Astrocyte of the spinal cord (primary cell): ENCODE data around the gene GNG12.

Experiments used
- DNase-seq: peaks from one replicate; pipeline ENCODE4 v3.0.0; 2011; ENCODE audit warnings: low read depth, low spot score
- H3K4me3 ChIP-seq: 2 replicates; pipeline ENCODE4 v1.5.1; 2011; ENCODE audit warnings: low read depth, mild to moderate bottlenecking, low read length, moderate library complexity
- CTCF ChIP-seq: IDR thresholded peaks from 2 replicates; pipeline ENCODE4 v1.5.1; 2012; ENCODE audit warnings: low read depth, mild to moderate bottlenecking, low read length, inconsistent platforms
- in situ Hi-C: cut with HindIII; loops from 2 replicates; pipeline ENCODE4 v1.10.0; 2017; ENCODE audit warnings: low sequenced_read_pairs

GNG12 gene

DNA sequence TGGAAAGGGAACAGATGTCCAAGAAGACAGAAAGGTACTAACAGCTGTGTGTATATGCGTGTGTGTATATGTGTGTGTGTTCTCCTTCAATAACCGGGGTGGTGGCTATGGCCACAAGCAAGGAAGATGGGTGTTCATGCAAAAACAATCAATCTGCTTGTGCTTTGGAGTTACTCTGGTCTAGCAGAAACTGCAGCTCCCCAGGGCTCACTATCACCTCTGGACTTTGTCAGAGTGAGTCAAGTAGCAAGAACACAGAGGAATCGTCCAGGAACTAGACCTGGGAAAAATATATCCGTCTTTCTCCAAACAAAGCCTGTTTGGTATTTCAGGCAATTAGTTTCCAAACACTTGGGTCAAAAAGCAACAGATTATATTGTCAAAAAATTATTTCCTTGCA, 68.6 kb downstream of the GNG12 start:
- TF ChIP-seq CTCF: no peak

DNA sequence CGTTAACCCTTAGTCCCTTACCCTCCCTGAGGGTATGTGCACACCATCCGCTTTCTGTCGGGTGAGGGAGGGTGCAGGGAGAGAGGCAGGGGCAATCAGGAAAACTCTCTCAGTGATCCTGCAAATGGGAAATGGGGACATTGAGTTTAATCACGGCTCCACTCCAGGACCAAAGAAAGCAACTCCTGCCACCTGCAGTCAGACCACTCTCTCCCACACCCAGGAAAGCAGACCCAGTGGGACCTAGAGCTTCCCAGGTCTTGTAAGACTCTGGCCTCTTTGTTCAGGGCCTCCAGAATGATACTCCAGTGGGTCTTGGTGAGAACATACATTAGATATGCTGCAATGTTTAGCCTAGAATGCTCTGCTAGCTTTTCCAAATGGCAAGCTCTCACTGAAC, 71.5 kb downstream of the GNG12 start:
- DNase-seq: no peak
- no peak for TF ChIP-seq CTCF
- in situ Hi-C loops: no loop called here
- no peak overlapping the region for H3K4me3 ChIP-seq

More for the DNA sequence above, 68.6 kb downstream of the GNG12 start:
- in situ Hi-C loops: no loop called here
- H3K4me3 ChIP-seq: no peak overlapping the region
- no peak for DNase-seq

GRCh38 chr1:67761091-67761490, 72.2 kb downstream of the GNG12 start:
- TF ChIP-seq CTCF: no peak
- no peak for DNase-seq

GRCh38 chr1:67760030-67760821, 73.0 kb downstream of the GNG12 start:
- peak; percentile 78 for TF ChIP-seq CTCF
- peak; percentile 82 for DNase-seq
- no peak overlapping the region for H3K4me3 ChIP-seq
- in situ Hi-C loops: no loop called here

More at GRCh38 chr1:67761091-67761490, 72.2 kb downstream of the GNG12 start:
- in situ Hi-C loops: no loop called here
- no peak overlapping the region for H3K4me3 ChIP-seq

DNA sequence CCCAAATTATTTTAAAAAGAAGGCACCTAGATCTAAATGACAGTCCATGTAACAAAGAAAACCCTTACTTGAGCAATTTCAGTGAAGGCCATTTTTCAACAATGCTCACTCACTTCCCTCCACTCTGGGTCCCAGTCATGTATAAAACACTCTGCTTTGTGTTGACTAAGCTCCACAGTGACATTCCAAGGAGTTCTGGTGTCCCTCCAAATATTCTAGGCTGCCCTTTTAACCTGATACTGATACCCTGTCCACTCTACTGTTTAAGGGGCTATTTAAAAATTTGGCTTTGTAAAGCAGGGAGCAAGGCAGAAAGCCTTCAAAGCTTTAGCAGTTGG, 73.6 kb downstream of the GNG12 start:
- no peak overlapping the region for H3K4me3 ChIP-seq
- in situ Hi-C loops: no loop called here
- no peak for TF ChIP-seq CTCF
- DNase-seq: peak; percentile 38

DNA sequence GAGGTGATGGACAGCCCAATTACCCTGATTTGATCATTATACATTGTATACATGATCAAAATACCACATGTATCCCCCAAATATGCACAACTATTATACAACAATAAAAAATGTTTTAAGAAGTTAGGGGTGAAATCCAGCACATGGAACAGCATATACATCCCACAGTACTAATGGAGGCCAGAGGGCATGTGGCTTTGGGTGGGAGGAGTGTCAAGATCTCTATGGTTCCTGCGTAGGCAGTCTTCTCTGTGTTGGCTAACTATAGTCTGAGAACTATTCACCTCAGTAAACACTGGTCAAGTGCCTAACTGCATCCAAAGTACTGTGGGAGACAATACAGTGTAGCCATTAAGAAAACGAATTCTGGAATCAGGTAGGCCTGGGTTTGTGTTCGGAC, 74.2 kb downstream of the GNG12 start:
- in situ Hi-C loops: no loop called here
- H3K4me3 ChIP-seq: no peak overlapping the region
- no peak for TF ChIP-seq CTCF
- DNase-seq: no peak
